Dermis blood vessel endothelial cell (primary cell): ENCODE results near the gene CEP162. TPM values are rescaled to one million over a fixed set of nuclear protein-coding genes. Genes with fewer than 3 reads are reported as not detected.
"Not testable (repeated sequence)": the region's sequence is repeated elsewhere in the genome, so short reads cannot be mapped to it uniquely, and the experiment has no call there.

Experiments
- DNase-seq: peaks from one replicate; pipeline ENCODE4 v3.0.0; 2010
- total RNA-seq: library from RNA; depleted of rRNA; stranded (reverse); fragments of >200 nt; gene quantifications from 2 replicates; pipeline ENCODE4 v1.2.3, GENCODE V29; 2014

The CEP162 gene
- total RNA-seq, 1 donor from 2014 or later = 14.0 TPM

DNA sequence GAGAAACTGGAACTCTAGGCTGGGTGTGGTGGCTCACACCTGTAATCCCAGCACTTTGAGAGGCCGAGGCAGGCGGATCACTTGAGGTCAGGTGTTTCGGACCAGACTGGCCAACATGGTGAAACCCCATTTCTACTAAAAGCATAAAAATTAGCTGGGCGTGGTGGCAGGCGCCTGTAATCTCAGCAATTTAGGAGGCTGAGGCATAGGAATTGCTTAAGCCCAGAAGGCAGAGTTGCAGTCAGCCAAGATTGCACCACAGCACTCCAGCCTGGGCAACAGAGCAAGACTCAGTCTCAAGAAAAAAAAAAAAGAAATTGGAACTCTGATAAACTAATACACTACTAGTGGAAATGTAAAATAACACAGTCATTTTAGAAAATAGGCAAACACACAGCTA is 3.8 kb downstream of the CEP162 start:
- DNase-seq = not testable (repeated sequence)

DNA sequence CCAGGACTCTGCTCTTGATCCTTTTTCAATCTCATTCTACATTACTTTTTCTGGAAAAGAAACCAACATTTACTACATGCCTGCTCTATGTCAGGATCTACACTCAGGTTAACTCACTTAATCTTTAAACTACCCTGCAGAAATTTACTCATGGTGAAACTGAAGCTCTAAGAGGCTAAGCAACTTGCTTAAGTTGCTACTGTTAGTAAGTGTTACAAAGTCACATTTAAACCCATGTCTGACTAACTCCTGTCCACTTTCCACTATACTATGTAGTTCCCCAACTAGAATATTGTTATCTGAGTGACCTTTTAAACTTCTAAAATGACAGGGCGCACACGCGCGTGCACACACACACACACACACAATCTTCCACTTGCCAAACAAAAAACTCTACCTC is 5.0 kb downstream of the CEP162 start:
- DNase-seq = no peak

DNA sequence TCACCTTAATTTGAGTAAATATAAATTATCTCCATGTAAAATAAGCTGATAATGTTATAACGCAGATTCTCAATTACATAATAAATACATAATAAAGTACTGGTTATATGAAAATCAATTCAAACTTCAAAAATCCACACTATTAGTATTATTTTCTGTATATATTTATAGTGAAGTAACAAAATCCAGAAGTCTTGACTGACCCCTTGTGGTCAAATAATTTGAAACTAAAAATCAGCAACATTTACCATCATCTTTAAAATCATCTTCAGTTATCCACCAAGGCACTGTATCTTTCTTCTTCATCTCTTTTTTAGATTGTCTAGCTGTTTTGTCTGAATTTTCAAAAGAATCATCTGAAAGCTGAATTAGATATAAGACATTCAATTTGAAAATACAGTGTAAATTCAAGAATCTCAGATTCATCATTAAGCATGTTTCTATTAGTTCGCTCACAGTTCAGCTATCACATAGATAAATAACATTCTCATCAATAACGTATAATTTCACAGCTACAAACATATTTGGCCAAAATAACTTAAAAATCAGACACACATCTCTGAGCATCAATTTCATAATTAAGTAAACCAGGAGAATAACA is 6.5 kb downstream of the CEP162 start:
- peak; percentile 63 for DNase-seq

DNA sequence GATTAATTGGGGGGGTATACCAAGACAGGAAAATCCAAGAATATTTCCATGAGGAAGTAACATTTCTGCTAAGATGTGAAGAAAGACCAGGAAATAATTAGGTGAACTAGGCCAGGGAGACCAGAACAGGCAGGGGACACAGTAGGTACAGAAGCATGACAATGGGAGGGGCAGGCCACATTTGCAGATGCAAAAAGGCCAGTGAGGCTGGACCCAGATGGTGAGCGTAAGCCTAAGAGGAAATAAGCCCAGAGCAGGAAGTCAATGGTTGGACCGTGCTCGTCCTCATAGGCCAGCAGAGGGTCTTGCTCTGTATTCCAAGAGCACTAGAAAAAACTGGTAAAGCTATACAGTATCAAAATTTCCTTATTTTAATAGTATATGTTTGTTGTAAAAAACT is 9.4 kb downstream of the CEP162 start:
- no peak for DNase-seq

DNA sequence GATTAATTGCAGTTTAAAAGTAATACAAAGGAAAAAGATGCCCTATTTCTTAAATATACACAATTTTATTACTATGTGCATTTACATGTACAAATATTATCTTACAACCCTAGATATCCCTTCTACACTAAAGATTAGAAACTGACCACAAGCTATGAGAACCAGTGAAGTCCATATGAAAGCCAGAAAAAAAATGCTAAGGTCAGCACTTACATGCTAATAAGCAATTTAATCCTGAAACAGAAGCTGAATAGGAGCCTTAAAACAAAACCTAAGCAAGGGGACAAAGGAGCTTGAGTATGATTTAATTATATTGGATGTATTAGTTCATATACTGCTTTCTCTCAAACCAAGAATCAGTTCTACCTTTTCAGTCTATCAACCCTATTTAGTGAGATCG is 14.2 kb downstream of the CEP162 start:
- no peak for DNase-seq

DNA sequence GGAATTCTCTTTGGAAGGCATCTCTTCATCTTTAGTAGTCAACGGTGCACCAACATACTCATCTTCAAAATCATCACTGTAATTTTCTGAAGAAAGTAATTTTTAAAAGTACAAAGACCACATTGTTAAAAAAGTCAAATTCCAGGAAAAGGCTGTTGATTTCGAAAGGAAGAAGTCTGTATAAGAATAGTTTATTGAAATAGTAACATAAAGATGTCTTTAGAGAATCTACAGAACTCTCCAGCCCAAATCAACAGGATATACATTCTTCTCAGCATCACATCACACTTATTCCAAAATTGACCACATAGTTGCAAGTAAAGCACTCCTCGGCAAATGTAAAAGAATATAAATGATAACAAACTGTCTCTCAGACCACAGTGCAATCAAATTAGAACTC is 23.4 kb downstream of the CEP162 start:
- no peak for DNase-seq

DNA sequence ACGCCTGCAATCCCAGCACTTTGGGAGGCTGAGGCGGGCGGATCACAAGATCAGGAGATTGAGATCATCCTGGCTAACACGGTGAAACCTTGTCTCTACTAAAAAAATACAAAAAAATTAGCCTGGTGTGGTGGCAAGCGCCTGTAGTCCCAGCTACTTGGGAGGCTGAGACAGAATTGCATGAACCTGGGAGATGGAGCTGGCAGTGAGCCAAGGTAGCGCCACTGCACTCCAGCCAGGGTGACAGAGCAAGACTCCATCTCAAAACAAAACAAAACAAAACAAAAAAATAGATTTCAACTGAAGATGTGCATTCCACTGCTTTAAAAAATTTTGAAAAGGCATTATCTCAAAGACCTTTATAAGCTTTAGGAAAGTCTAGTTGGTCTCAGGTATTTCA is 27.5 kb downstream of the CEP162 start:
- not testable (repeated sequence) for DNase-seq

DNA sequence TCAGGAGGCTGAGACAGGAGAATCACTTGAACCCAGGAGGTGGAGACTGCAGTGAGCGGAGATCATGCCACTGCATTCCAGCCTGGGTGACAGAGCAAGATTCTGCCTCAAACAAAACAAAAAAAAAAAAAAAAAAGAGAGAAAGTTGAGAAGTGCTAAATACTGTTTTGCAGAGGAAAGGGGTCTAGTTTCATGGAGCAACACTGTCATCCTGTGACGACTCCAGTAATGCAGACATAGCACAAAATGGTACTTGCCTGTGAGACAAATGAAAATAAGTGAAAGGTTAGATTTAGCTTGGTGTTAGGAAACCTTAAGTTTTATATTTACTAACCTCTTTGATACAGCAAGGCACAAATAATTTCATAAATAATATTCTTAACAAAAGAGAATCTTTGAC is 29.7 kb downstream of the CEP162 start:
- DNase-seq = no peak

DNA sequence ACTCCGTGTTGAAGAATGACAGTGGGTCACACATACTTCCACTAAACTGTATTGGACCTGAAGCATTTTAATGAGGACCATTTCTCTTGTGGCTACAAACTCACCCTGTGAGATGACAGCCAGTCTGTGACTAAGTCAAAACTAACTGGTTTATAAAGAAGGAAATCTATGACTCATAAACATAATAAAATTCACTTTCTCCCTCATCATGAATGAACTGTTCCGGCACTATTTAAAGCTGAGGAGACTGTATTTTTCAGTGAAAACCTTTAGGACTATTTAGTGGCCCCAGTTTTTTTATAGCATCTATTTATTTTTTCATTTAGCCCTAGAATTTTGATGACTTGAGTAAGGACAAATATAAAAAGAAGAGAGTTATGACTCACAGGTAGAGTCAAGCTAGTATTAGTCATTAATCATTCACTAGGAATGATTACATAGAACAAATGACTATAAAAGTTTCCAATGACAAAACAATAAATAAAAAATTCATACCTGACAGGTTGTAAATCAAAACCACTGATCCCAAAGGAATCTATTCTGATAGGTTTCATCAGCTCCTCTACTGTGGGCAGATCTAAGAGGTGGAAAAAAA is 34.2 kb downstream of the CEP162 start:
- DNase-seq = peak; percentile 67

DNA sequence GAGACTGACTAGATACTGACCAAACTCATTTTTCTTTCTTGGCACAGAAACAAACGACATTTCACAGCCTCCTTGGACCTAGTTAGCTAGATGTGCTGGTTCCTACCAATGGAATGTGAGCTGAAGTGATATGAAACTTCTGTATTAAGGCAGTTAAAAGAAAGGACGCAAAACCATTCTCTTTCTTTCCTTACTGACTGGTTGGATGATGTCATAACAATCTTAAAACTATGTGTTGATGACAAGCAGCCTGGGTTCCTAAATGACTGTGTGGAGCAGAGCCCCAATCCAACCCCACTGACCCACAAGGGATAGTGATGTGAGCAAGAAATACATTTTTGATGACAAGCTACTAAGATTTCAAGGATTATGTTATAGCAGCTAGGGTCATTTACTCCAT is 35.6 kb downstream of the CEP162 start:
- no peak for DNase-seq

DNA sequence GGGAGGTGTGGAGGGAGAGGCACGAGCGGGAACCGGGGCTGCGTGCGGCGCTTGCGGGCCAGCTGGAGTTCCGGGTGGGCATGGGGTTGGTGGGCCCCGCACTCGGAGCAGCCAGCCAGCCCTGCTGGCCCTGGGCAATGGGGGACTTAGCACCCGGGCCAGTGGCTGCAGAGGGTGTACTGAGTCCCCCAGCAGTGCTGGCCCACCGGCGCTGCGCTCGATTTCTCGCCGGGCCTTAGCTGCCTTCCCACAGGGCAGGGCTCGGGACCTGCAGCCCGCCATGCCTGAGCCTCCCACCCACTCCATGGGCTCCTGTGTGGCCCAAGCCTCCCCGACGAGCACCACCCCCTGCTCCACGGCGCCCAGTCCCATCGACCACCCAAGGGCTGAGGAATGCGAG is 38.1 kb downstream of the CEP162 start:
- not testable (repeated sequence) for DNase-seq

DNA sequence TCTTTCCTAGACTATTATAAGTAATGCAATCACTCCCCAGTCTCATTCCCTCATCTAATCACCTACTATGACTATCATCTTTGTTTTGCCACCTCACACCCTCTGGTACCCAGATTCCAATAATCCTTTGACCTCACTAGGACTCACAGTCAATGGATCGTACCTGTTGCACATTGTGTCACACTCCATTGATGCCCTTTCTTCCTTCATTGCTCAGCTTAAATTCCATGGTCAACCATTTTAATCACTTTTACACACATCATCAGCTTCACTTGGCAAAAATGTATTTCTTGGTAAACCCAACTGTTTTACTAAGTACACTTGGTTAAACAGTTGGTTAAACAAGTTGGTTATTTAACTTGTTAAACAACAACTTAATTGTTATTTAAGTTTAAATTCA is 44.0 kb downstream of the CEP162 start:
- no peak for DNase-seq

DNA sequence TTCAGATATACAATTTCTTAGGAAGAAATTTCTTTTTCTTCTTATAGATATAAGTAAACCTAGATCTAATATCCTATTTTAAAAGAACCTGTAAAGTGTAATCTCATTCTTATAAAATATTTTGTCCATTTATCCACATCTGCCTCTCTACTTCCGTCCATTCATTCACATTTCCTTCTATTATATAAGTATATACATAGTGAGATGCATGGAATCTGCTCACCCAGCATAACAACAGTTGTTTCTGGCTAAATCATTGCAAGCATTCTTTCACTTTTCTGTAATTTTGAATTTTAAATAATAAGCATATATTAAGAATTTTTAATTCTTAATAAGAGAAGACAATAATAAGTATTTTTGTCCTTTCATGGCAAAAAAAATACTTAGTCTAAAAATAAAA is 45.4 kb downstream of the CEP162 start:
- peak; percentile 51 for DNase-seq

DNA sequence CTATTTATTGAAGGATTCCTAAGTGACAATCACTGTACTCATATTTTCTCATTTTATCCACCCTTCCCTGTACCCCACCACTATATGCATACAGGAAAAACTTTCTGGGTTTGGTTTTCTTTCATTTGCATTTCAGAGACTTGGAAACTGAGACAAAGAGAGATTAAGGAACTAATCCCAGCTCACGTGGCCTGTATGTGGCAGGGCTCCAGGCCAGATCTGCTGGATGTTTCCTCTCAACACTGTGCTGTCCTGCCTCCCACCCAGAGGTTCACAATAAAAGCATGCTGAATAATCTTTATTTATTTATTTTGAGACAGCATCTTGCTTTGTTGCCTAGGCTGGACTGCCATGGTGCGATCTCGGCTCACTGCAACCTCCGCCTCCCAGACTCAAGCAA is 50.2 kb downstream of the CEP162 start:
- DNase-seq = no peak

DNA sequence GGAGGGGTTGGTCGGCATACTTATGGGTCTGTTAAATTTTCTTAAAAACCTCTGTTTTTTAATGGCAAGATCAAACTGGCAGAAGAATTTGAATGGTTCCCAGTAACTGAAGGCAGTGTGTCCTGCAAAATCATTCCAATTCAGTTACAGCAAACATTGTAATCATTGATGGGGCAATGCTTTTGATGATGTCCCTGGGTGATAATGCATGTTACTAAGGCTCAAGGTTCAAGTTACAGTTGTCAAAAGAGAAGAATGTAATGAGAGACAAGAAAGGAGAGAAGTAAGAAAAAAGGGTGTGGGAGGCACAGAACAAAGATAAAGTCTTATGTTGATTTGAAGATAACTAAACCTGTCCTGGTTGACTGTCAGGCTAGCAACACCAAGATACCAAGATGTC is 54.9 kb downstream of the CEP162 start:
- no peak for DNase-seq

DNA sequence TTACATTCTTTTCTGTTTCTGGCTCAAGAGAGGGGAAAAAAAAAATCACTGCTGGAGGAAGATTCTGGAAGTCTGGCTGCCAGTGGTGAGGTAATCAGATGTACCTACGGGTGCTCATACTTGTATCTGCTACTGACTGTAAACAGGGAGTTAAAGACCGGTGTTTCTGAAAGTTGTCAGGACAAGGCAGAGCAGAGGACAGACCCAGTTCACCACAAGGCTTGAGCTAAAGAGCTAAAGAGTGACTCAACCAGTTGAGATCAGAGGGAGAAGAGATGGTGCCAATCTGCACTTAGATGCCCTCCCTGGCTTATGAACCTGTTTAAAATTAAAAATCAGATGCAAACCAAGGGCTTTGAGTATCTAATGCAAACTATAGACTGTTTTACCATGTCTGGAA is 55.4 kb downstream of the CEP162 start:
- DNase-seq = no peak

DNA sequence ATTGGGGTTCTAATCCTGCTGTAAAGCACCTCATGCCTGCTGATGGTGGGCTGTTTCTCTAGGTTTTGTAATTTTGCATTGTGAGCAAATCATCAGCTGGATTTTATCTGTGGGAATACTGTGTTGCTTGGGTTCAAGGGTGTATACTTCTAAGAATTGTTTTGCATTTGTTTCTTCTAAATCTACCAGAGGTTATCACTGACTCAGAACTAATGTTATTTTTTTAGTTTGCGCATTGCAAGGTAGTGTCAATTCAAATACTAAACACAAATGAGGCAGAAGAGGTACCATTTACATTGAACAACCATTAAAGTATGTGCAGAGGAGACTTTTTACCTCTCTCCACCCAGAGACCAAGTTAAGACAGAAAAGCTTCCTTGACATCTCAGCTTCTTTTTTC is 60.0 kb downstream of the CEP162 start:
- no peak for DNase-seq

DNA sequence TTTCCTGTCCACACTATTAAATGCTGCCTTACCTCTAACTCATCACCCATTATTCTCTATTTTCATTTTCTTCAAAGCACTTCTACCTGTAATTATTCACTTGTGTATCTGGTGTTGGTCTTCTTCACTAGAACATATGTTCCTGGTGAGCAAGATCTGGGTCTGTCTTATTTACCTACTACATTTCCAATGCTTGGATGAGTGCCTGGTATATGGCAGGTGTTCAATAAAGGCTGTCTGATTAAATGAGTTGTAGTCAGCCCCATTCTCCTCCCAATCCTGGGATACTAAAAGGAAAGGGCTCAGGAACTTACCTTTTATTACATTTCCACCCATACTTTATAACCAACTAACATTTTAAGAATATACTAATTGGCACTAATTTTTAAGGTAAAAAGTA is 61.0 kb downstream of the CEP162 start:
- no peak for DNase-seq

DNA sequence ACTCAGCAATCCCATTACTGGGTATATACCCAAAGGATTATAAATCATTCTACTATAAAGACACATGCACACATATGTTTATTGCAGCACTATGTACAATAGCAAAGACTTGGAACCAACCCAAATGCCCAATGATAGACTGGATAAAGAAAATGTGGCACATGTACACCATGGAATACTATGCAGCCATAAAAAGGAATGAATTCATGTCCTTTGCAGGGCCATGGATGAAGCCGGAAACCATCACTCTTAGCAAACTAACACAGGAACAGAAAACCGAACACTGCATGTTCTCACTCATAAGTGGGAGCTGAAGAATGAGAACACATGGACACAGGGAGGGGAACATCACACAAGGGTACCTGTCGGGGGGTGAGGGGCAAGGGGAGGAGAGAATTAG is 63.1 kb downstream of the CEP162 start:
- not testable (repeated sequence) for DNase-seq

DNA sequence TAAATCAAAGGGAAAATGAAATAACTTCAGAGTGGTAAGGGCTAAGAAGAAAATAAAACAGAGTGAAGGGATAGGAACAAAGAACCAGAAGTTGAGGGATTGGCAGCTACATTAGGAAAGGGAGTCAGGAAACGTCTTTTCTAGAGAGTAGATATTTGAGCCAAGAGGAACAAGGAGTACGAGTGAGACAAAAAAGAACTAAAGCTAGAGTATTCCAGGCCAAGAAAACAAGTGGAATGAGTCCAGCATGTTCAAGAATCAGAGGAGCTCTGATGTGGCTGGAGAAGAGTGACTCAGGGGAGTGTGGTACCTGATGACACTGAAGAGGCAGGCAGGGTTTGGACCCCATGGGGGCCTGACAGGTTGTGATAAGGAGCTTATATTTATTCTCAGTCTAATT is 66.3 kb downstream of the CEP162 start:
- DNase-seq = no peak

DNA sequence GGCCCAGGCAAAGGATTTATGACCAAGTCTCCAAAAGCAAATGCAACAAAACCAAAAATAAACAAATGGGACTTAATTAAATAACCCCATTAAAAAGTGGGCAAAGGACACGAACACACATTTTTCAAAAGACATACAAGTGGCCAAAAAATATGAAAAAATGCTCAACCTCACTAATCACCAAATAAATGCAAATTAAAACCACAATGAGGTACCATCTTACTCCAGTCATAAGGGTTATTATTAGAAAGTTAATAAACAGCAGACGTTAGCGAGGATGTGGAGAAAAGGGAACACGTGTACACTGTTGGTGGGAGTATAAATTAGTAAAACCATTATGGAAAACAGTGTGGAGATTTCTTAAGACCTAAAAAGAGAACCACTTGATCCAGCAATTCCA is 71.1 kb downstream of the CEP162 start:
- no peak for DNase-seq

DNA sequence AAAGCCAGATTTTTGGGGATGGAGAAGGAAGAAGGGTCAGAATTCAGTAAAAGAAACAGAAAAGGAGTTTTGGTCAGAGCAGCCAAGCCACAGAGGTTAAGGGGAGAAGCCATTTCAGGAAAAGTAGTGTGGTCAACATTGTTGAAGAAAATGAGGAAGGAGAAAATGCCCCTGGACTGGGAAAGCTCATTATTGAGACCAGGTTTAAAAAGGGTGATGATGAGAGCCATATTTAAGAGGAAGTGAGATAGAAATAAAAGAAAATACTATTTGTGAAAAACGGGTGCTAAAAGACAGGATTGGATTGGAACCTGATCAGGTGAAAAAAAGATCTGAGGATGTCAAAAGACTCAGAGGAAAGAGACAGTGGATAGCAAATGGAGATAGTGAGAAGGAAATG is 75.8 kb downstream of the CEP162 start:
- DNase-seq = no peak

DNA sequence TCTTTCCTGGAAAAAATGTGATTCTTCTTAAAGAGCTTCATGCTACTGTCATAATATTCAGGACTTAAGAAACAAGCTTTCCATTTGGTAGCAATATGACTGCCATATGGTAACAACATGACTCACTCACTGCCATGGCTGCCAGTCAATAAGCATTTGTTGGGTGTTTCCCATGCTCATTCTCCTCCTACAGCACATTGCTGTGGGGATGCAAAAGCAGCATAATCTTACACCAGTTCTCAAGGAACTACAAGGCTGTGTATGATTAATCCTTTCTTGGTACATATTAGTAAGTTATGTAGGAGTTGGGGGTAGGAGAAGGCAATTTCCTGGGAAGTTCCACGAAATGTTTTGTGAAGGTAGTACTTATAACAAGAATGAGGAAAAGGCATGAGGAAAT is 76.7 kb downstream of the CEP162 start:
- DNase-seq = no peak

DNA sequence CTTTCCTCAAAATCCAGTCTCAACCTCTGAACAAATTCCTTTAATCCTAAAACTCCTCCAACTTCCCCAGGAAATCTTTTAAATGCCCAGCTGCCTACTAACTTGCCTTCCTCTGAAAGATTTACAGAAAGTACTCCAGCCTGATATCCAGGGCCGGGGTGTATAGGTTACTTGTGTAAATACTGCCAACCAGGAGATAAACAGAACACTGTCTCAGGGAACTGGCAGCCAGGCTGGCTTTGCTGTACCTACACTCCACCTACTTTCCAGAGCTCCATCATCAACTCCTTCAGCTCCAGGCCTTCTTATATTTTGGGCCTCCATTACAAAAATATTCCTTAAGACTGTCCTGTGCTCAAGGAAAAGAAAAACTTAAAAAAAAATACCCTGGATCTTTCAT is 85.9 kb downstream of the CEP162 start:
- no peak for DNase-seq

DNA sequence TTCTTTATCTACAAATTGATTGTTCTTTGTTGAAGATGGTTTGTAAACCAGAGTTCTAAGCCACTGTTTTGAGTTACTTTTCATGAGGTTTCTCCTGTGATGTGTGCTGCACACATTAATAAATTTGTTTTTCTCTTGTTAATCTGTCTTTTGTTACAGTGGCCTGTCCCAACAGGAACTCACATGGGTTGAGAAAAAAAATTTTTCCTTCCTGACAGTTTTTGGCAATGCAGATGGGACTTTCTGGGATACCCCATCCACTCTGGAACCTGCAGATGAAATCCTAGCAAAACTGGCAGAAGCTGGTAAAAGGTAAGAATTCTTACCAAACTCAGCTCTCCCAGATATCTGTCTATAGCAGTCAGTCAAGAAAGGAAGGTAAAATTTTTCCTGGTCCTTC is 88.1 kb downstream of the CEP162 start:
- no peak for DNase-seq
